Coronary artery (tissue), 2 donors: ENCODE data around the gene ETS2.

Source experiments
- DNase-seq: peaks from one replicate; pipeline ENCODE4 v3.0.0-alpha.2; 2017; ENCODE audit warnings: low spot score
- H3K27ac ChIP-seq, 2 donors: fragments of 200-600 bp; sonication (generic); one replicate each; pipeline ENCODE4 v1.5.1; 2016 to 2019
- H3K4me3 ChIP-seq: fragments of 200-600 bp; sonication (generic); 2 replicates; pipeline ENCODE4 v1.5.1; 2016; ENCODE audit warnings: mild to moderate bottlenecking, moderate library complexity
- CTCF ChIP-seq: fragments of 200-600 bp; sonication (generic); IDR thresholded peaks from one replicate; pipeline ENCODE4 v1.5.1; 2019; ENCODE audit warnings: antibody characterized with exemption

Gene ETS2

GRCh38 chr21:38800046-38800758, 5.5 kb upstream of the ETS2 start:
- Histone ChIP-seq H3K27ac (no peak overlapping the region), H3K4me3 (no peak overlapping the region)
- no peak for TF ChIP-seq CTCF
- no peak for DNase-seq

- no peak for DNase-seq
- no peak for TF ChIP-seq CTCF
- Histone ChIP-seq H3K4me3 (no peak overlapping the region), H3K27ac (no peak overlapping the region)
Observed at GRCh38 chr21:38800924-38801744, 4.6 kb upstream of the ETS2 start.

- no peak for TF ChIP-seq CTCF
- peak; percentile 68 for DNase-seq
- no peak overlapping the region for H3K4me3 ChIP-seq
- H3K27ac ChIP-seq, result no peak overlapping the region
Observed at GRCh38 chr21:38802050-38803026, 3.4 kb upstream of the ETS2 start.

GRCh38 chr21:38803075-38803660, 2.6 kb upstream of the ETS2 start:
- Histone ChIP-seq H3K4me3 (no peak overlapping the region), H3K27ac (no peak overlapping the region)
- no peak for TF ChIP-seq CTCF
- no peak for DNase-seq

- H3K4me3 ChIP-seq, result peak overlapping the region; percentile 91
- no peak for TF ChIP-seq CTCF
- H3K27ac ChIP-seq, result peak overlapping the region; percentile 96 to 97
- DNase-seq, result peak; percentile 73
Observed at GRCh38 chr21:38804030-38804788, 1.5 kb upstream of the ETS2 start.

- Histone ChIP-seq H3K4me3 (peak overlapping the region; percentile 91), H3K27ac (peak overlapping the region; percentile 96 to 97)
- peak; percentile 52 for TF ChIP-seq CTCF
- peak; percentile 87 for DNase-seq
Observed at GRCh38 chr21:38804789-38805327, 871 bp upstream of the ETS2 start.
